Measurements from ENCODE around the gene CEP350. TPM values are rescaled to one million over a fixed set of nuclear protein-coding genes. Genes with fewer than 3 reads are reported as not detected.

The CEP350 gene
- total and polyA plus RNA-seq, 2 of the 4 experiments (the other 2 are of a cell fraction), result 5.0 to 36.4 TPM

GRCh38 chr1:179910934-179911333 is 43.7 kb upstream of the CEP350 start (continued):
- TF ChIP-seq ELK1 (IDR thresholded peaks at IDR 0.05; ENCODE audit: borderline replicate concordance, low read depth, low read length), result no peak
- TF ChIP-seq RCOR1 (IDR thresholded peaks at IDR 0.05; ENCODE audit: insufficient replicate concordance, low read length), result no peak
- no peak for TF ChIP-seq NFE2L2 (IDR thresholded peaks at IDR 0.05; ENCODE audit: low read depth, low read length)

GRCh38 chr1:179911812-179912211 is 42.8 kb upstream of the CEP350 start:
- DNase-seq, result no peak
- Histone ChIP-seq H3K18ac (ENCODE audit: low read depth, low read length) (no peak overlapping the region), H3K79me1 (ENCODE audit: low read depth in 1 of 2, low read length in 2 of 2) (no peaks in the 10 kb centered on the region), H3K27me3 (ENCODE audit: control insufficient read depth, insufficient read depth, low read length) (no peaks in the 10 kb centered on the region), H3K4me2 (ENCODE audit: low read depth, low read length) (no peak overlapping the region), H3K14ac (replicated peaks; ENCODE audit: low read depth, low read length) (no peak overlapping the region), H3K4me1 (ENCODE audit: control insufficient read depth, insufficient read depth, low read length) (no peaks in the 10 kb centered on the region), H4K8ac (ENCODE audit: low read depth in 2 of 2, low read length in 2 of 2) (no peak overlapping the region), H3K4me3 (ENCODE audit: insufficient read depth, low read depth, low read length) (no peak overlapping the region), H2AFZ (replicated peaks; ENCODE audit: low read length, poor library complexity) (no peak overlapping the region), H3K9me1 (ENCODE audit: insufficient read depth, low read length) (no peaks in the 10 kb centered on the region), H3K27ac (ENCODE audit: insufficient read depth, low read length) (no peak overlapping the region), H2BK5ac (ENCODE audit: low read depth, low read length, poor library complexity, severe bottlenecking) (no peak overlapping the region), H4K20me1 (ENCODE audit: insufficient read depth, low read length) (no peaks in the 10 kb centered on the region), H3K23ac (ENCODE audit: low read depth, low read length) (no peak overlapping the region), H3K56ac (ENCODE audit: extremely low read depth, insufficient read depth, low read length) (no peak overlapping the region), H4K5ac (ENCODE audit: low read depth, low read length) (no peak overlapping the region), H3K4ac (ENCODE audit: low read depth, low read length) (no peak overlapping the region), H3K36me3 (ENCODE audit: control insufficient read depth, insufficient read depth, low read length) (peaks cover 23% of the 10 kb centered on the region), H2AK9ac (replicated peaks; ENCODE audit: low read depth, low read length, poor library complexity) (no peak overlapping the region), H3K9ac (ENCODE audit: low read depth, low read length) (no peak overlapping the region), H2BK15ac (ENCODE audit: low read depth, low read length) (no peak overlapping the region), H2BK120ac (ENCODE audit: low read depth, low read length) (no peak overlapping the region), H2BK20ac (ENCODE audit: low read depth, low read length) (no peak overlapping the region), H3K9me3 (ENCODE audit: control insufficient read depth, insufficient read depth, low read length) (no peaks in the 10 kb centered on the region), H2AK5ac (ENCODE audit: low read depth, low read length) (no peak overlapping the region), H4K91ac (ENCODE audit: insufficient read depth, low read depth, low read length) (no peak overlapping the region)
- TF ChIP-seq, protein P1, sequence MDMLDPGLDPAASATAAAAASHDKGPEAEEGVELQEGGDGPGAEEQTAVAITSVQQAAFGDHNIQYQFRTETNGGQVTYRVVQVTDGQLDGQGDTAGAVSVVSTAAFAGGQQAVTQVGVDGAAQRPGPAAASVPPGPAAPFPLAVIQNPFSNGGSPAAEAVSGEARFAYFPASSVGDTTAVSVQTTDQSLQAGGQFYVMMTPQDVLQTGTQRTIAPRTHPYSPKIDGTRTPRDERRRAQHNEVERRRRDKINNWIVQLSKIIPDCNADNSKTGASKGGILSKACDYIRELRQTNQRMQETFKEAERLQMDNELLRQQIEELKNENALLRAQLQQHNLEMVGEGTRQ (IDR thresholded peaks at IDR 0.05; ENCODE audit: low read depth, low read length), result no peak
- no peak for TF ChIP-seq CEBPB (IDR thresholded peaks at IDR 0.05; ENCODE audit: low read depth, low read length)
- TF ChIP-seq POLR2A (IDR thresholded peaks at IDR 0.05; ENCODE audit: low read depth, low read length), result no peak
- TF ChIP-seq CHD1 (IDR thresholded peaks at IDR 0.05; ENCODE audit: low read depth, low read length), result no peak
- TF ChIP-seq ELK1 (IDR thresholded peaks at IDR 0.05; ENCODE audit: borderline replicate concordance, low read depth, low read length), result no peak
- TF ChIP-seq RFX5 (IDR thresholded peaks at IDR 0.05; ENCODE audit: low read depth, low read length), result no peak
- TF ChIP-seq NFE2L2 (IDR thresholded peaks at IDR 0.05; ENCODE audit: low read depth, low read length), result no peak
- no peak for TF ChIP-seq RAD21 (IDR thresholded peaks at IDR 0.05; ENCODE audit: low read length)
- TF ChIP-seq MAZ (IDR thresholded peaks at IDR 0.05; ENCODE audit: borderline replicate concordance, low read depth, low read length), result no peak
- no peak for TF ChIP-seq BHLHE40 (IDR thresholded peaks at IDR 0.05; ENCODE audit: low read depth, low read length)
- ATAC-seq (ENCODE audit: low read depth), result no peak
- dilution Hi-C loops (cut with HindIII; ENCODE audit: low sequenced_read_pairs, unreplicated experiment), result no loop called here
- CTCF ChIA-PET, result interaction anchor here (1.1 to 1.2 kb wide), 2 partner anchors 10 to 994 kb away, joined by 3 to 4 read pairs; no protein-coding TSS in a partner anchor
- WGBS, 2 experiments (ENCODE audit: extremely low coverage in 2 of 2, insufficient read length in 1 of 2), result no CpG with 5 or more reads among the region's 3 CpGs
- POLR2A ChIA-PET (ENCODE audit: unreplicated experiment), result no interaction called here
- no TSS peak for BruUV-seq (replicated peaks)
- in situ Hi-C loops (cut with MboI; ENCODE audit: low sequenced_read_pairs), result no loop called here
- intact Hi-C loops (cut with micrococcal nuclease), result no loop called here
